SU-DHL-6 (cell line): ENCODE results near the gene RGCC.

Experiments
- H2AFZ ChIP-seq: fragments of 200-600 bp; sonication (generic); 2 replicates; pipeline ENCODE4 v1.6.1; 2014; ENCODE audit warnings: low read depth, mild to moderate bottlenecking, moderate library complexity, mixed read lengths, antibody characterized with exemption, low read length; ENCODE audit not compliant: severe bottlenecking
- H3F3A ChIP-seq: fragments of 200-600 bp; shearing (Covaris generic); 2 replicates; pipeline ENCODE4 v1.6.0; 2016; ENCODE audit warnings: antibody characterized with exemption, mild to moderate bottlenecking; ENCODE audit not compliant: insufficient read depth
- H3K27ac ChIP-seq: fragments of 200-600 bp; sonication (generic); 2 replicates; pipeline ENCODE4 v1.5.1; 2016; ENCODE audit warnings: low read depth, mild to moderate bottlenecking, low read length, moderate library complexity, mixed read lengths
- H3K27me3 ChIP-seq: fragments of 200-600 bp; sonication (generic), shearing (Covaris generic); 2 replicates; pipeline ENCODE4 v1.6.0; 2014; ENCODE audit warnings: mild to moderate bottlenecking, low read length
- H3K36me3 ChIP-seq: fragments of 200-600 bp; sonication (generic); 2 replicates; pipeline ENCODE4 v1.6.1; 2014; ENCODE audit warnings: mild to moderate bottlenecking, low read length, mixed read lengths
- H3K4me2 ChIP-seq: fragments of 300-600, 200-600 bp; shearing (Covaris generic), sonication (generic); 2 replicates; pipeline ENCODE4 v1.6.0; 2014; ENCODE audit warnings: low read length, low read depth, mild to moderate bottlenecking; ENCODE audit not compliant: poor library complexity, severe bottlenecking
- H3K4me3 ChIP-seq: fragments of 200-600 bp; sonication (generic); 2 replicates; pipeline ENCODE4 v1.5.1; 2014; ENCODE audit warnings: antibody characterized with exemption, low read length, mild to moderate bottlenecking, mixed read lengths; ENCODE audit not compliant: insufficient read depth, poor library complexity, severe bottlenecking
- H3K79me2 ChIP-seq: fragments of 200-600 bp; sonication (generic); 2 replicates; pipeline ENCODE4 v1.6.1; 2014; ENCODE audit warnings: mild to moderate bottlenecking, low read length, moderate library complexity; ENCODE audit not compliant: insufficient read depth
- H3K9ac ChIP-seq: fragments of 200-600 bp; sonication (generic); 2 replicates; pipeline ENCODE4 v1.7.0; 2014; ENCODE audit warnings: mild to moderate bottlenecking, low read length
- H3K9me2 ChIP-seq: fragments of 200-600 bp; sonication (generic); replicated peaks from 2 replicates; pipeline ENCODE4 v1.6.1; 2014; ENCODE audit warnings: low read length; ENCODE audit not compliant: insufficient read depth
- H3K9me3 ChIP-seq: fragments of 200-600 bp; sonication (generic); 2 replicates; pipeline ENCODE4 v1.6.1; 2014; ENCODE audit warnings: low read length, mixed read lengths; ENCODE audit not compliant: insufficient read depth
- H4K20me1 ChIP-seq: fragments of 200-600 bp; sonication (generic); 2 replicates; pipeline ENCODE4 v1.6.1; 2014; ENCODE audit warnings: low read depth, mild to moderate bottlenecking, antibody characterized with exemption, low read length, moderate library complexity, mixed read lengths
- EZH2phosphoT487 ChIP-seq: fragments of 200-600 bp; sonication (generic), shearing (Covaris generic); conservative IDR thresholded peaks from 2 replicates; pipeline ENCODE4 v1.6.1; 2018; ENCODE audit warnings: mild to moderate bottlenecking, antibody characterized with exemption, low read length, moderate library complexity, mixed read lengths
- TF ChIP-seq, protein P1 (sequence below): fragments of 200-600 bp; sonication (generic); IDR thresholded peaks from one replicate; pipeline ENCODE4 v1.5.1; 2017; ENCODE audit warnings: antibody characterized with exemption, mild to moderate bottlenecking, low read length, moderate library complexity; ENCODE audit not compliant: insufficient read depth, poor library complexity, severe bottlenecking

RGCC gene

DNA sequence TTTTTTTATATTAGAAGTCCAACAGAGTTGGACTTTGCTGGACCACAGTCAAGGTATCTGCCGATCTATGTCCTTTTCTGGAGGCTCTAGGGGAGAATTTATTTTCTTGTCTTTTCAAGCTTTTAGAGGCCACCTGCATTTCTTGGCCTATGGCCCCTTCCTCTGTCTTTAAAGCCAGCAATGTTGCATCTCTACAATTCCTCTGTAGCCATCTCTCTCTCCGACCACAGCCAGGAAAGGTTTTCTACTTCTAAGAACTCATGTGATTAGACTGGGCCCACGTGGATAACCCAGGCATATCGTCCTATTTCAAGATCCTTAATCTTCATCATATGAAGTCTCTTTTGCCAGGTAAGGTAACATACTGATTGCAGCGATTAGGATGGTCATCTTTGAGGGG is 43.5 kb upstream of the RGCC start:
- Histone ChIP-seq H3K9me3 (no peaks in the 10 kb centered on the region), H3K79me2 (no peaks in the 10 kb centered on the region), H2AFZ (no peak overlapping the region), H3K4me2 (no peak overlapping the region), H3K27me3 (no peaks in the 10 kb centered on the region), H3K9ac (no peak overlapping the region), H3K27ac (no peak overlapping the region), H4K20me1 (no peaks in the 10 kb centered on the region), H3K36me3 (no peaks in the 10 kb centered on the region), H3K4me3 (no peak overlapping the region), H3K9me2 (no peaks in the 10 kb centered on the region), H3F3A (no peaks in the 10 kb centered on the region)
- TF ChIP-seq, protein P1, sequence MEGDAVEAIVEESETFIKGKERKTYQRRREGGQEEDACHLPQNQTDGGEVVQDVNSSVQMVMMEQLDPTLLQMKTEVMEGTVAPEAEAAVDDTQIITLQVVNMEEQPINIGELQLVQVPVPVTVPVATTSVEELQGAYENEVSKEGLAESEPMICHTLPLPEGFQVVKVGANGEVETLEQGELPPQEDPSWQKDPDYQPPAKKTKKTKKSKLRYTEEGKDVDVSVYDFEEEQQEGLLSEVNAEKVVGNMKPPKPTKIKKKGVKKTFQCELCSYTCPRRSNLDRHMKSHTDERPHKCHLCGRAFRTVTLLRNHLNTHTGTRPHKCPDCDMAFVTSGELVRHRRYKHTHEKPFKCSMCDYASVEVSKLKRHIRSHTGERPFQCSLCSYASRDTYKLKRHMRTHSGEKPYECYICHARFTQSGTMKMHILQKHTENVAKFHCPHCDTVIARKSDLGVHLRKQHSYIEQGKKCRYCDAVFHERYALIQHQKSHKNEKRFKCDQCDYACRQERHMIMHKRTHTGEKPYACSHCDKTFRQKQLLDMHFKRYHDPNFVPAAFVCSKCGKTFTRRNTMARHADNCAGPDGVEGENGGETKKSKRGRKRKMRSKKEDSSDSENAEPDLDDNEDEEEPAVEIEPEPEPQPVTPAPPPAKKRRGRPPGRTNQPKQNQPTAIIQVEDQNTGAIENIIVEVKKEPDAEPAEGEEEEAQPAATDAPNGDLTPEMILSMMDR = no peak
- TF ChIP-seq EZH2phosphoT487 = no peak

DNA sequence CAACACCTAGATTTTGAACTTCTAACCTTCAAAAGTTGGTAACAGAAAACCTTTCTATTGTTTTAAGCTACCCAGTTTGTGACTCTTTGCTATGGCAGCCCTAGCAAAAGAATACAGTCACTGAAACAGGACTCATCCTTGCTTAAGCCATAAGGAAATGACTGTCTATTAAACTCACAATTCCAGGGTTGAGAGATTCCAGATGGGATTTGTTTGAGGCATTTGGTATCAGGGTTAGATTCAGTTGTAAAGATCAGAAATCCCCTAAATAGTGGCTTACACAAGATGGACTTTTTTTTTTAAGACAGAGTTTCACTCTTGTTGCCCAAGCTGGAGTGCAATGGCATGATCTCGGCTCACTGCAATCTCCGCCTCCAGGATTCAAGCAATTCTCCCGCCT is 41.1 kb upstream of the RGCC start:
- H3K4me3 ChIP-seq = no peak overlapping the region
- TF ChIP-seq EZH2phosphoT487 = no peak
- TF ChIP-seq, protein P1 = no peak
- H3F3A ChIP-seq = no peaks in the 10 kb centered on the region
- no peaks in the 10 kb centered on the region for H4K20me1 ChIP-seq
- no peak overlapping the region for H3K4me2 ChIP-seq
- H3K79me2 ChIP-seq = no peaks in the 10 kb centered on the region
- no peaks in the 10 kb centered on the region for H3K36me3 ChIP-seq
- H3K9ac ChIP-seq = no peak overlapping the region
- no peaks in the 10 kb centered on the region for H3K9me2 ChIP-seq
- no peaks in the 10 kb centered on the region for H3K27me3 ChIP-seq
- no peak overlapping the region for H2AFZ ChIP-seq
- no peak overlapping the region for H3K27ac ChIP-seq
- H3K9me3 ChIP-seq = no peaks in the 10 kb centered on the region

DNA sequence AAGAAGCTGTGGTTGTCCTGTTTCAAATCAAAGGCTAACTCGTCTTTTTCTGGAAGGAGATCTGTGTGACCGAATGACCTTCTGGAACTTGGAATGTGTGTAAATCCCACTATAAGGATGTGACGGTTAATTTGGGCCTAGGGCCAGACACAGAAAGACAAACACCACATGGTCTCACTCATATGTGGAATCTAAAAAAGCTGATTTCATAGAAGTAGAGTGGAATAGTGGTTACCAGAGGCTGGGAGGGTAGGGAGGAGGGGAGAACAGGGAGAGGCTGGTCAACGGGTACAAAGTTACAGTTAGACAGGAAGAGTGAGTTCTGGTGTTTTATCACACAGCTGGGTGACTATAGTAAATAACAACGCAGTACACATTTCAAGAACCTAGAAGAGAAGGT is 39.3 kb upstream of the RGCC start:
- Histone ChIP-seq H3F3A (no peaks in the 10 kb centered on the region), H3K27me3 (no peaks in the 10 kb centered on the region), H3K79me2 (no peaks in the 10 kb centered on the region), H3K4me3 (no peak overlapping the region), H3K9ac (no peak overlapping the region), H3K9me3 (no peaks in the 10 kb centered on the region), H3K36me3 (no peaks in the 10 kb centered on the region), H3K9me2 (no peaks in the 10 kb centered on the region), H4K20me1 (no peaks in the 10 kb centered on the region), H2AFZ (no peak overlapping the region), H3K4me2 (no peak overlapping the region), H3K27ac (no peak overlapping the region)
- TF ChIP-seq, protein P1 = no peak
- no peak for TF ChIP-seq EZH2phosphoT487
